ENCODE measurements around the gene ALX1. TPM values are rescaled to one million over a fixed set of nuclear protein-coding genes. Genes with fewer than 3 reads are reported as not detected.
"Not testable (repeated sequence)": the region's sequence is repeated elsewhere in the genome, so short reads cannot be mapped to it uniquely, and the experiment has no call there.

Gene ALX1
- total RNA-seq, 2 donors from 2014 or later = not detected

DNA sequence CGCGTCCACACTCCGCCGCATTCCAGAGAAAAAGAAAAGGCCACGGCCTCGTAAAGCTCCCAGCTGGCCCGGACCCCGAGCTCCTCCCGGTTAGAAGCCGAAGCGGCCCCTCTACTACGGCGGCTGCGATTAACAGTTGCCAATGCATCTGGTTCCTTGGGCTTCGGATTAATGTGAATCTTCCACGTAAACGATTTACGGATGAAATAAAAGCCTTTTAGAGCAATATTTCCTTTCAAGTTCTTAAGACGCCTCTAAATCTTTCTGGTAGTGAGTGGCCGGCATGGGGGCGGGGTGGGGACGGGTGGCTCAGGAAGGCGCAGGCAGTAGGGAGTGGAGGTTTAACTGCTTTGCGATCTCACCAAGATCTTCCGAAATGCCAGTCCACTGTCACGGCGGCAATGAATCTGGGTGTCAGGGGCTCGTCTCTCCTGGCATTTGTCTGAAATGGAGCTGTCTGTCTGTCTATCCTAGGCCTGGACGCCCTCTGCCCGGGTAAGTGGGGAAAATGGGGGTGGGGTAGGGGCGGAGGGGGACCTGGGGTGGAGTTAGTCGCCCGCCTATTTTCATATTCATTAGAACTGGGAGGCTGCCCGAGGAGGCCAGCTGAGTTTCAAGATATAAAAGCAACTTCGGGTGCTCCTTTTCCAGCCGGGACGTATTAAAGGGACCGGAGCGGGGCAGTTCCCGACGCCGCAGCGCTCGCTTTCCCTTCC, 413 bp upstream of the ALX1 start:
- no peak for ATAC-seq (replicated peaks)
- Mint-ChIP-seq H3K9me3 (no peaks in the 10 kb centered on the region), H3K36me3 (ENCODE audit: low read depth) (no peaks in the 10 kb centered on the region), H3K27ac (no peak overlapping the region), H3K4me1 (peaks cover 6% of the 10 kb centered on the region), H3K27me3 (peaks cover 43% of the 10 kb centered on the region), H3K4me3 (no peak overlapping the region)

DNA sequence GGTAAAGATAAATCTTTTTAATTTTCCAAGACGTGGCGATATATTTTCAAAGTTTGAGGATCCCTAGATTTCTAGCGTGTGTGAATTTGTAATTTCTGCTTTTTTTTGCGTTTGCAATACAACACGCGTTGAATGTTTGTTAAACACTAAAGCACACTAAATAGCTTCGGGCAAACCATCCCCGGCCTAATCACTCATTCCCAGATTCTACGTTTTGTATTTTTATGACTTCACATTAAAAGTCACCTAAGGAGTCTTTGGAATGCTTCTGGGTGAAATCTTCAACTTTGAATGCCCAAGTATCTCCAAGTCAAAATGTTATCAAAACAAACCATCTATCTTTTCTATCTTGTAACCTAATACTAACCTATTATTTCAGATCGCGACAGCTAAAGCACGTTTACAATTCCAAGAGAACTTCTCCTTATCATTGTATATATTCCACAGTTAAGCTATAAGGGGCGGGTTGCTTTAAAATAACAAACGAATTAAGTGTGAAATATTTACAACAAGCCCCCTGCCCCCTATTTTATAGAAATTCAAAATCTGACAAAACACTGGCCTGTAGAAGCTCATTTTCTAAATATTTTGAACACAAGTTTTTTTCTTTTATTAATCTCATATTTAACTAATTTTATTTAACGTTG, 1.1 kb downstream of the ALX1 start:
- no peaks in the 10 kb centered on the region for H3K9me3 Mint-ChIP-seq
- no peak for ATAC-seq (replicated peaks)
- peaks cover 43% of the 10 kb centered on the region for H3K27me3 Mint-ChIP-seq
- H3K36me3 Mint-ChIP-seq (ENCODE audit: low read depth) = no peaks in the 10 kb centered on the region
- no peak overlapping the region for H3K27ac Mint-ChIP-seq
- H3K4me3 Mint-ChIP-seq = peak overlapping the region; percentile 49
- H3K4me1 Mint-ChIP-seq = peaks cover 6% of the 10 kb centered on the region

DNA sequence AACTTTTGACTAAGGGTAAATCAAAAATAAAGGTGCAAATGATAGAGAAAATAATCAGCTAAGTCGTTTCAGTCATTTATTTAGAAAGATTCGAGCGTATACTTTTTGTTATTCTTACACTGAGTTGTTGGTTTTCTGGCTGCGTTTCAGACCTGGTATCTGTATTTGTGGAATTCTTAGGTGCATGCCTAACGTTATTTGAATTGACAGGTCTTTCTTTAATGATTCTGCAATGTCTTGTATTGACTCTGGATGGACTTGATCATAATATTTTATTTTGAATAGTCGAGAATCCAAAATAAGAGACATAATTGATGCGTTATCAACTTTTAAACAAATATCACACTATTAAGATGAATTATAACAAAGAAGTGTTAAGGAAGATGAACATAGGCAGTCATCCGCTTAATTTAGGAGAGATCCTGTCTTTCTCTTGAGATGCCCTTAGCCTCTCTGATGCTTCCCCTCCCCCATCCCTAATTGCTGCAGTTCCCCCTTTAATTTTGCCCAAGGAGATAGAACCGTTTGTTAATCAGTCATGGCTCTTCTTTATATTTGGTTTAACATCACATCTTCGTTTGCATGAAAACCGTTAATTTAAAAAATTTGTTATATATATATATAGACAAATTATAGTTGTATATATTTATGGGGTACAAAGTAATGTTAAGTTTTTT, 1.8 kb downstream of the ALX1 start:
- Mint-ChIP-seq H3K4me1 (peaks cover 6% of the 10 kb centered on the region), H3K4me3 (no peak overlapping the region), H3K36me3 (ENCODE audit: low read depth) (no peaks in the 10 kb centered on the region), H3K9me3 (no peaks in the 10 kb centered on the region), H3K27me3 (peaks cover 37% of the 10 kb centered on the region), H3K27ac (no peak overlapping the region)
- ATAC-seq (replicated peaks) = no peak

DNA sequence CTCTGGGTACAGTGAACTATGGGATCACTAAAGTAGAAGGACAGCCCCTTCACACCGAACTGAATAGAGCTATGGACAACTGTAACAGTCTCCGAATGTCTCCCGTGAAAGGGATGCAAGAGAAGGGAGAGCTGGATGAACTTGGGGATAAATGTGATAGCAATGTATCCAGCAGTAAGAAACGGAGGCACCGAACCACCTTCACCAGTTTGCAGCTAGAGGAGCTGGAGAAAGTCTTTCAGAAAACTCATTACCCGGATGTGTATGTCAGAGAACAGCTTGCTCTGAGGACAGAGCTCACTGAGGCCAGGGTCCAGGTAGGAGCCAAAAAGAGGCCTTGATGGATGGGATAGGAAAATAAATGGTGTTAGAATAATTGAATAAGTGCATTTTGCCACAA, 3.5 kb downstream of the ALX1 start:
- Mint-ChIP-seq H3K4me1 (peaks cover 6% of the 10 kb centered on the region), H3K9me3 (no peaks in the 10 kb centered on the region), H3K27me3 (peaks cover 30% of the 10 kb centered on the region), H3K36me3 (ENCODE audit: low read depth) (no peaks in the 10 kb centered on the region), H3K27ac (no peak overlapping the region), H3K4me3 (no peak overlapping the region)
- no peak for ATAC-seq (replicated peaks)

DNA sequence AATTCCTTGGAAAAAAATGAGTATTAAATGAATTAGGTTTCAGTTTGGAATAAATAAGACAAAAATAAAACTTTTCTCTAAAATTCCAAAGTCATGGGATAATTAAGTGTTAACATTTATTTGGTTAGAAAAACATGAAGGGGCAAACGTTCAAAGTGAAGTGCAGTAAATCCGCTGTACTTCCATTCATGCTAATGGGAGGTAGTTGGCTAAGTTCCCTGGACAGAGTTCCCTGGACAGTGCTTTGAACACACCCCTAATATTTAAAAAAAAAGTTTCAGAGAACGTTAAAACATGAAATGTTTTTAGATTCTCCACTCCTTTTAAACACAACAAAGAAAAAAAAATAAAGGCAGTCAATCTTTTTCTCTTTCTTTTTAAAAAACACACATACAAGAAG, 16.3 kb downstream of the ALX1 start:
- Mint-ChIP-seq H3K9me3 (peaks cover 4% of the 10 kb centered on the region), H3K4me1 (no peaks in the 10 kb centered on the region), H3K27ac (no peak overlapping the region), H3K36me3 (ENCODE audit: low read depth) (no peaks in the 10 kb centered on the region), H3K4me3 (no peak overlapping the region), H3K27me3 (no peaks in the 10 kb centered on the region)
- ATAC-seq (replicated peaks) = no peak

DNA sequence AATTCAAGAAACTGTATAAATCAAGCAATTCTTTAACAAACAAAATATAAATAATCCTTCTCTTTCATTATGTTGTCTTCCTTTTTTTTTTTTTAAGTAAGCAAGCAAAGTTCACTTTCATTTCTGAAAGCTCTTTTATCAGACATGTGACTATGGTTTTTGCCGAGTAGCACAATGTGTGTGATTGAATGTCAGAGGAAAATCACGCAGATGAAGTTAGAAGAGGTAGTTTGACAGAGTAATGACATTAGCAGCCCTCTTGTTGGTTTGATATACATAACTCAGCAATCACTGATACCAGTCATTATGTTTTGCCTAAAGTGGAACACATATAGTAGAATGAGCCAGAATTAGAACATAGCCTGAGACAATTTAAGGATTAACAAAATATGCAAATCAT, 19.0 kb downstream of the ALX1 start:
- Mint-ChIP-seq H3K4me3 (no peak overlapping the region), H3K27me3 (no peaks in the 10 kb centered on the region), H3K4me1 (no peaks in the 10 kb centered on the region), H3K36me3 (ENCODE audit: low read depth) (no peaks in the 10 kb centered on the region), H3K27ac (no peak overlapping the region), H3K9me3 (peaks cover 4% of the 10 kb centered on the region)
- ATAC-seq (replicated peaks) = no peak

DNA sequence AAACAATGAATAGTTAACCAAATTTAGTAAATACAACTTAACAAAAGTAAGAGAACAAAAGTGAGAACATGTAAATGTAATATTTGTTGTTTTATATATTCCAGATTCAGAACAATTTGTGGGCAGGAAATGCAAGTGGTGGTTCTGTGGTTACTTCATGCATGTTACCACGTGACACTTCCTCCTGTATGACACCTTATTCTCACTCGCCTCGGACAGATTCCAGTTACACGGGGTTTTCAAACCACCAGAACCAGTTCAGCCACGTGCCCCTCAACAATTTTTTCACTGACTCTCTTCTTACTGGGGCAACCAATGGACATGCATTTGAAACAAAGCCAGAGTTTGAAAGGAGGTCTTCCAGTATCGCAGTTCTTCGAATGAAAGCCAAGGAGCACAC, 21.0 kb downstream of the ALX1 start:
- H3K27me3 Mint-ChIP-seq = no peaks in the 10 kb centered on the region
- peaks cover 4% of the 10 kb centered on the region for H3K9me3 Mint-ChIP-seq
- ATAC-seq (replicated peaks) = no peak
- H3K4me1 Mint-ChIP-seq = no peaks in the 10 kb centered on the region
- no peaks in the 10 kb centered on the region for H3K36me3 Mint-ChIP-seq (ENCODE audit: low read depth)
- no peak overlapping the region for H3K27ac Mint-ChIP-seq
- no peak overlapping the region for H3K4me3 Mint-ChIP-seq

DNA sequence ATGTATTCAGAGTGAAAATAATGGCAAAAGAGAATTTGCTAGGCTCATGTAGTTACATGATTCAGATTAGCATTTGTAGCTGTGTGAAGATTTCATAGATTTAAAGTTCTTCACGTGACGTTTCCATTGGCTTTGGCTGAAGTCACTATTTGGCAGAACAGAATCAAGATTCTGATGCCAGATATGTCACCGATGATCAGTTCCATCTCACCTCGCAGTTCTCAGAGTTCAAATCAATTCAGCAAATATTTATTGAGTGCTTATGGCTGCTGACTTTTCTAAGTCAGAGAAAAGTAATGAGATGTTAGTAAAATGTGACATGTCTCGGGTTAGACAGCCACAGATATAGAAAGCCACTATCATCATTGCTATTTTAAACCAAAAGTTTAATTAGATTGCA, 28.4 kb downstream of the ALX1 start:
- no peaks in the 10 kb centered on the region for H3K9me3 Mint-ChIP-seq
- no peak overlapping the region for H3K4me3 Mint-ChIP-seq
- H3K4me1 Mint-ChIP-seq = no peaks in the 10 kb centered on the region
- ATAC-seq (replicated peaks) = no peak
- H3K27me3 Mint-ChIP-seq = no peaks in the 10 kb centered on the region
- no peak overlapping the region for H3K27ac Mint-ChIP-seq
- H3K36me3 Mint-ChIP-seq (ENCODE audit: low read depth) = no peaks in the 10 kb centered on the region

DNA sequence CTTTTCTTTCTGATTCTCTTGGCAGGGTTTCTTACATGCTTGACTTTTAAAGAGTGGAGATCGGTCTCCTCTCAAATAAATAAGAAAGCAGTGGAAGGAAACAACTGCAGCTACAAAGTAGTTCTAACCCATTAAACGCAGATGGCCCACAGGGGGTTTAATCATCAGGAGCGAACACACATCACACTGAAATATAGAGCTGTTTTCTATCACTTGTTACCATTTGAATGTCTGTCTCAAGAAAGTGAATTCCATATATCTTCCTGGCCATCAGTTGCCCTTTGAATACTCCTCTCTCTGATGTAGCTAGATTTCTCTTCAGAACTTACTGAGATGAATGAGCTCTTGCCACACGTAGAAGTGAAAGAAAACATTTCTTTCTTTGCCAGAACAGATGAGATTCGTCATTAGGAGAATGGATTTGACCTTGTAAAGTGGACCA, 29.1 kb downstream of the ALX1 start:
- Mint-ChIP-seq H3K27me3 (no peaks in the 10 kb centered on the region), H3K4me1 (no peaks in the 10 kb centered on the region), H3K9me3 (no peaks in the 10 kb centered on the region), H3K36me3 (ENCODE audit: low read depth) (no peaks in the 10 kb centered on the region), H3K27ac (no peak overlapping the region), H3K4me3 (no peak overlapping the region)
- no peak for ATAC-seq (replicated peaks)

DNA sequence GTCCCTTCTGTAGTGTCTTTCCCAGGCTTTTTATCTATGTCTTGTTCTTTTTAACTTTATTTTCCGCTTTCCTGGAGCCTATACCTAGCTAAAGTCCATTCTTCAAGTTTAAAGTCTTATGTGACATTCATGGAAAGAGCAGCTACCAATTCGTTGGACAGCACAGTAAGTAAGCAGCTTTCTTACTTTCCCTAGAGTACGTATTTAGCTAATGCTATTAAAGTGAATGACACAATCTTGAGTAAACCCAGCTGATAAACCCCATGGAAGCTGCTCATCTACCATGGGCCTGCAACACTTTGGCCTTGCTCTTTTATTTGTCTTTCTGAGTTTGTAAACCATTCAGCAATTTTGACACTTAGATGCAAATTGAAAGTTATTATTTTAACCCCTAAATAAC, 30.0 kb downstream of the ALX1 start:
- Mint-ChIP-seq H3K27ac (no peak overlapping the region), H3K36me3 (ENCODE audit: low read depth) (no peaks in the 10 kb centered on the region), H3K4me1 (no peaks in the 10 kb centered on the region), H3K4me3 (no peak overlapping the region), H3K9me3 (no peaks in the 10 kb centered on the region), H3K27me3 (no peaks in the 10 kb centered on the region)
- ATAC-seq (replicated peaks) = no peak

DNA sequence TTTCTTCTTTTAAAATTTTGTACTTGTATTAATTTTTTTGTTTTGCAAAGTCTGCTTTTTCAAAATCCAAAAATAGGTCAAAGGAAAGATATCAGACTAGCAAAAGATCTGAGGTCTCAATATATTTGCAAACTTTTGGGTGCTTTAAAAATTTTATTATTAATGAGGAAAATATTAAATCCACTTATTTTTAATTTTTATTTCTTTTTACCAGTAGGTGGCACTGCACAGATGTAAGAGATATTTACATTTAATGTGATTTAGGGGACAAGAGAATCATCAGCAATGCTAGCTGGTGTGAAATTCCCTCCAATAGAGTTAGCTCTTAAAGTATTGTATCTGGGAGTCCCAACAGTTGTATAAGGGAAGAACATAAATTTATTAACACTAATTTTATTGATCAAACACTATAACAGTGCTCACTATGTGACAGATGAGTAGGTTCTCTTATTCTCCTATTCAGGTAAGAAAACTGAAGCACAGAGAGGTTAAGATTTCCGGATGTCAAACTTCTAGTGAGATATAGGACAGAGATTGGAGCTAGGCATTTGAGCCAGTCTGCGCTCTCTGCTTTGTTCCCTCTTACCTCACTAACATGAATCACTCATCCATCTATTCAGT, 30.5 kb downstream of the ALX1 start:
- Mint-ChIP-seq H3K4me3 (no peak overlapping the region), H3K27ac (no peak overlapping the region), H3K4me1 (no peaks in the 10 kb centered on the region), H3K27me3 (no peaks in the 10 kb centered on the region), H3K36me3 (ENCODE audit: low read depth) (no peaks in the 10 kb centered on the region), H3K9me3 (no peaks in the 10 kb centered on the region)
- no peak for ATAC-seq (replicated peaks)

DNA sequence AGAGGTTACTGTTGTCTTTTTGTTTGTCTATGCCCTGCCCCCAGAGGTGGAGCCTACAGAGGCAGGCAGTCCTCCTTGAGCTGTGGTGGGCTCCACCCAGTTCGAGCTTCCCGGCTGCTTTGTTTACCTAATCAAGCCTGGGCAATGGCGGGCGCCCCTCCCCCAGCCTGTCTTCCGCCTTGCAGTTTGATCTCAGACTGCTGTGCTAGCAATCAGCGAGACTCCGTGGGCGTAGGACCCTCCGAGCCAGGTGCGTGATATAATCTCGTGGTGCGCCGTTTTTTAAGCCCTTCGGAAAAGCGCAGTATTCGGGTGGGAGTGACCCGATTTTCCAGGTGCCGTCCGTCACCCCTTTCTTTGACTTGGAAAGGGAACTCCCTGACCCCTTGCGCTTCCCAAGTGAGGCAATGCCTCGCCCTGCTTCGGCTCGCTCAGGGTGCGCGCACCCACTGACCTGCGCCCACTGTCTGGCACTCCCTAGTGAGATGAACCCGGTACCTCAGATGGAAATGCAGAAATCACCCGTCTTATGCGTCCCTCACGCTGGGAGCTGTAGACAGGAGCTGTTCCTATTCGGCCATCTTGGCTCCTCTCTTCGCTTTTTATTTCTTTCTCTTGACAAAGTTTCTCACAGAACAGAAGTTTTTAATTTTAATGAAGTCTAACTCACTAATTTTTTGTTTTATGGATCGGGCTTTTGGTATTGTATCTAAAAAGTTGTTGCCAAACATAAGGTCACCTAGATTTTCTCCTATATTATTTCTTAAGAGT, 38.0 kb downstream of the ALX1 start:
- not testable (repeated sequence) for H3K27ac Mint-ChIP-seq, H3K4me3 Mint-ChIP-seq

DNA sequence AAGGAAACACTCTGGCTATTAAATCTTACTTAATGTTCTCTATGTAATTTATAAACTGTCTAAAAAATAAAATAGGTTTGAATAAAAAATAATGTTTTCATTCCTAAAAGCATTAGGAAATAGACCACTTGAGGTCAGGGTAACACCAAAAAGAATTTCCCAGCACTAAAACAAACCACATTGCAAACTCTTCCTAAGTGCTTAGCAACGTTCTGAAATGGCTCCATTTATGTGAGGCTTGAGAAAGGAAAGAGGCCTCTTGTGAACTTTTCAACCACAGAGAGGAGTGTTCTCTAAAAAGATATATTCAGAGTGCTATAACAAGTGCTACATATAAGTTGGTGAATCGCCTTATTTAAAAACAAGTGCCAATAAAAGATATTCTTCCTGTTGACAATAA, 42.7 kb downstream of the ALX1 start:
- Mint-ChIP-seq H3K4me1 (no peaks in the 10 kb centered on the region), H3K27me3 (no peaks in the 10 kb centered on the region), H3K4me3 (no peak overlapping the region), H3K9me3 (peaks cover 9% of the 10 kb centered on the region), H3K27ac (no peak overlapping the region), H3K36me3 (ENCODE audit: low read depth) (no peaks in the 10 kb centered on the region)
- no peak for ATAC-seq (replicated peaks)

More for the DNA sequence above, 38.0 kb downstream of the ALX1 start:
- ATAC-seq (replicated peaks); H3K9me3 Mint-ChIP-seq; H3K27me3 Mint-ChIP-seq; H3K36me3 Mint-ChIP-seq (ENCODE audit: low read depth); H3K4me1 Mint-ChIP-seq: not testable (repeated sequence)

DNA sequence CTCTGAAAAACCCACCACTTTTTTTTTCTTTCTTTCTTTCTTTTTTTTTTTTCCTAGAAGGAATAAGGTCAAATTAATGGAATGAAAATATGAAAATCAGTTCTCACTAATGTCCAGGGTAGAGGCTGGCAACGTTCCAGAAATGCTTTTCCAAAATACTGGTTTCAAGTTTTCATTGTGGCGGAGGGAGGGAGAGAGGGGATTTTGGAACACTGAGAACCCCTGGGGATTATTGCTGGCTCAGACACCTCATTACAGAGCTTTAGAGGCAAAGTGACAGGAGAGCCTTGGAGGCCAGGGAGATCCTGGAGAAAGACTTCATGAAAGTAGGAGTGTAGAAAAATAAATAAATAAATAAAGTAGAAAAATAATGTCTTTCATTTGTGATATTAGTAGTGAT, 45.4 kb downstream of the ALX1 start:
- Mint-ChIP-seq H3K27ac (no peak overlapping the region), H3K27me3 (no peaks in the 10 kb centered on the region), H3K4me3 (no peak overlapping the region), H3K36me3 (ENCODE audit: low read depth) (no peaks in the 10 kb centered on the region), H3K4me1 (no peaks in the 10 kb centered on the region), H3K9me3 (peaks cover 7% of the 10 kb centered on the region)
- no peak for ATAC-seq (replicated peaks)

All from activated T-helper 17 cell treated with anti-CD3 and anti-CD28 coated beads, Interleukin-2, amount 50 U/mL, for 72 hours (primary cell).